MM.1S (cell line): Measurements from ENCODE around the gene OAS3.

Source experiments
- EZH2phosphoT487 ChIP-seq: fragments of 300-600 bp; sonication (generic); IDR thresholded peaks from 2 replicates; pipeline ENCODE4 v1.6.1; 2018; ENCODE audit warnings: antibody characterized with exemption, low read length
- TF ChIP-seq, protein P1 (sequence below): fragments of 300-600 bp; sonication (generic); IDR thresholded peaks from 2 replicates; pipeline ENCODE4 v1.5.1; 2016; ENCODE audit warnings: antibody characterized with exemption, low read length, mixed read lengths

DNA sequence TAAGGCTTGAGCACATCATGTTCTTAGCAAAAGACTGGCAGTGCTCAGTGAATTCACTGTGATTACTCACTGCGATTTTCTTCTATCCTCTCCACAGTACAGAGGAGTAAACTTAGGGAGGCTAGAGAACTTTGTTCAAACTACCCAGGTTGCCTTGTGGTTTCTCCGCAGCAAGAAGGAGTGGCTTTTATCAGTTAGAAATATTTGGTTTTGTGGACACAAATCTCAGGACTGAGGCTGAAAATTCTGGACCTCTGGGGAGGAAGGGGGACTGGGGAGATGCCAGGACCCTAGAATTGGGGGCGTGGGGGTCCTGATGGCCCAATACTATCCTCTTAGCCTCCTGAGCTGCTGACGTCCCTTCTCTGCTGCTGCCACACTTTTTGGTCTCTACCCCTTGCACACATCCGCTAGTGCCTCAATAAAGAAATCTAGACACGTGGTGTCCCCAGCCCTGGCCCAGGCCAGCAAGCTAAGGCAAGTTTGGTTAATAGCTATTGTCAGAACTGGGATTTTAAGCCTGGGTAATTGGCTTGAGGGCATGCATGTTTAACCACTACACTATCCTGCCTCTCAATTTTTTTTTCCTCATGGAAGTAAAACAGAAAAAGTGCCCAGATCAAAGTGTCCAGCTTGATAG, 40.9 kb downstream of the OAS3 start:
- TF ChIP-seq, protein P1, sequence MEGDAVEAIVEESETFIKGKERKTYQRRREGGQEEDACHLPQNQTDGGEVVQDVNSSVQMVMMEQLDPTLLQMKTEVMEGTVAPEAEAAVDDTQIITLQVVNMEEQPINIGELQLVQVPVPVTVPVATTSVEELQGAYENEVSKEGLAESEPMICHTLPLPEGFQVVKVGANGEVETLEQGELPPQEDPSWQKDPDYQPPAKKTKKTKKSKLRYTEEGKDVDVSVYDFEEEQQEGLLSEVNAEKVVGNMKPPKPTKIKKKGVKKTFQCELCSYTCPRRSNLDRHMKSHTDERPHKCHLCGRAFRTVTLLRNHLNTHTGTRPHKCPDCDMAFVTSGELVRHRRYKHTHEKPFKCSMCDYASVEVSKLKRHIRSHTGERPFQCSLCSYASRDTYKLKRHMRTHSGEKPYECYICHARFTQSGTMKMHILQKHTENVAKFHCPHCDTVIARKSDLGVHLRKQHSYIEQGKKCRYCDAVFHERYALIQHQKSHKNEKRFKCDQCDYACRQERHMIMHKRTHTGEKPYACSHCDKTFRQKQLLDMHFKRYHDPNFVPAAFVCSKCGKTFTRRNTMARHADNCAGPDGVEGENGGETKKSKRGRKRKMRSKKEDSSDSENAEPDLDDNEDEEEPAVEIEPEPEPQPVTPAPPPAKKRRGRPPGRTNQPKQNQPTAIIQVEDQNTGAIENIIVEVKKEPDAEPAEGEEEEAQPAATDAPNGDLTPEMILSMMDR = no peak
- no peak for TF ChIP-seq EZH2phosphoT487
